GM21423 (cell line): ENCODE measurements around the gene SIGLEC1.

ENCODE experiments used
- ATAC-seq: cut with Tn5 transposase; IDR thresholded peaks from one replicate; pipeline ENCODE4 v1.9.1; 2021; ENCODE audit warnings: mild to moderate bottlenecking, moderate library complexity; ENCODE audit not compliant: unreplicated experiment

Gene SIGLEC1

DNA sequence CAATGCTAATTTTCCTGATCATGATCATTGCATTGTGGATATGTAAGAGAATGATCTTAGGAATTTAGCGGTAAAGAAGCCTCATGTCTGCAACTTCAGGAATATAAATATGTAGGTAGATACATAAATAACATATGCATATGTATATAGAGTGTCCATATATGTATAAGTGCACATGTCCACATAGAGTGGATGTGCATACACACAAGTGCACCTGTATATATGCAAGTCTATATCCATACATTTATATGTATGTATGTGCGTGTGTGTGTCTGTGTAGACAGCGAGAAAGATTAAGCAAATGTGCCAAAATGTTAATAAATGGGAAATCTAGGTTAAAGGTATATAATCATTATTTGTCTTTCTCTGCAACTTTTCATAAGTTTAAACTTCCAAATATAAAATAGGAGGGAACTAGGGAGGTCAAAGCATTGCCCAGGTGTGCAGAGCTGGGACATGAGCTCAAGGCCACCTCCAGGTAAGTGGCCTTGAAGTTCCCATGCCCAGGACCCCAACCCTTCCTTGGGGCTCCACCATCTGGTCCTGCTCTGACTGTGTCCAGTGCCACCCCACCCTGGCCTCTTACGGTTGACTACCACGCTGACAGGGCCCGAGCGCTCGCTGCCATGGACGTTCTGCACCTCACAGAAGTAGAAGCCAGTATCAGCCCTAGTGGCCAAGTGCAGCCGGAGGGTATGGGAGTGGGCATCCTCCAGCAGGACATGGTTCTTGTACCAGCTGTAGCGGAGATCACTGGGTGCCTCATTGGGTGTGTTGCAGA is 9.6 kb downstream of the SIGLEC1 start:
- ATAC-seq: no peak

GRCh38 chr20:3701061-3701998 is 11.1 kb downstream of the SIGLEC1 start:
- ATAC-seq: no peak

DNA sequence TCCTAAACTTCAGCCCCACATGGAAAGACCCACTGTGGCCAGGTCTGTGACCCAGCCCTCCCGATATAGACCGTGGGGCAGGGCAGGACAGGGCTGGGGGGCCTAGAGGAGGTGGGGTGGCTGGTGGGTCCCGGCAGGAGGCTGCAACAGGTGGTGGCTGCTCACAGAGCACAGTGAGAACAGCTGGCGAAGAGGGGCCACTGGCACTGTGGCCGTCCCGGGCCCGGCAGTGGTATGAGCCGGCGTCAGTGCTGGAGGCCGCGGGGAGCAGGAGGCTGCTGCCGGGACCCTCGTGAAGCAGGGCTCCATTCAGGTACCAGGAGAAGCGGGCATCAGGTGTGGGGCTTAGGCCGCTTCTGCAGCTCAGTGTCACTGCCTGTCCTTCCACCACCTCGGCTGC is 13.4 kb downstream of the SIGLEC1 start:
- no peak for ATAC-seq

GRCh38 chr20:3698591-3699001 is 13.8 kb downstream of the SIGLEC1 start:
- no peak for ATAC-seq

DNA sequence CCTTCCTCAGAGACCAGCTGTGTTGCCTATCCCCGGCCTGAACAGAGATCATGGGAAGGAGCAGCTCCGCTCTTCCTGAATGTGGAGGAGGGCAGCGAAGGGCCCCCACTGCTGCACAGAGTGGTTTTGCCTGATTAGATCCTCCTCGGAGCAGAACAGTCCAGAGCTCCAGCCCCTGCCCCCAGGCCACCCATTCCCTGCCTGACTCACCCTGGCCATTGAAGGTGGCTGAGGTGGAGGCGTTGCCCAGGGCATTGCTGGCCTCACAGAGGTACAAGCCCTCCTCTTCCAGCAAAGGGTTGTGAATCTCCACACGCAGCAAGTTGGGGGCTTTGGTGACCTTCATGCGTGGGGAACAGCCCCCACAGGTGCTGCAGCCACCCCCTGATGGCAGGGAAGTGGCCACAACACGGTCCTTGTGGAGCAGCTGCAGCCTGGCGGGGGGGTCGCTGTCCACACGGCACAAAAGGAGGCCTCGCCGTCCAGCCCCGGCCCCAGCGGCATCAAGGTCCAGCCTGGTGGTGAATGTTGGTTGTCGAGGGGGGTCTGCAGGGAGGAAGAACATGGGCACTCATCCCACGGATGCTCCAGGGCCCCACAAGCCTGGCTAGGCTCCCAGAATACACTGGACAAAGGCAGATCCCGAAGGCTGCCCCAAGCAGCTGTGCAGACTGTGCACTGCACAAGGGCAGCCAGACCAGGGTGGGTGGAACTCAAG is 14.7 kb downstream of the SIGLEC1 start:
- no peak for ATAC-seq

DNA sequence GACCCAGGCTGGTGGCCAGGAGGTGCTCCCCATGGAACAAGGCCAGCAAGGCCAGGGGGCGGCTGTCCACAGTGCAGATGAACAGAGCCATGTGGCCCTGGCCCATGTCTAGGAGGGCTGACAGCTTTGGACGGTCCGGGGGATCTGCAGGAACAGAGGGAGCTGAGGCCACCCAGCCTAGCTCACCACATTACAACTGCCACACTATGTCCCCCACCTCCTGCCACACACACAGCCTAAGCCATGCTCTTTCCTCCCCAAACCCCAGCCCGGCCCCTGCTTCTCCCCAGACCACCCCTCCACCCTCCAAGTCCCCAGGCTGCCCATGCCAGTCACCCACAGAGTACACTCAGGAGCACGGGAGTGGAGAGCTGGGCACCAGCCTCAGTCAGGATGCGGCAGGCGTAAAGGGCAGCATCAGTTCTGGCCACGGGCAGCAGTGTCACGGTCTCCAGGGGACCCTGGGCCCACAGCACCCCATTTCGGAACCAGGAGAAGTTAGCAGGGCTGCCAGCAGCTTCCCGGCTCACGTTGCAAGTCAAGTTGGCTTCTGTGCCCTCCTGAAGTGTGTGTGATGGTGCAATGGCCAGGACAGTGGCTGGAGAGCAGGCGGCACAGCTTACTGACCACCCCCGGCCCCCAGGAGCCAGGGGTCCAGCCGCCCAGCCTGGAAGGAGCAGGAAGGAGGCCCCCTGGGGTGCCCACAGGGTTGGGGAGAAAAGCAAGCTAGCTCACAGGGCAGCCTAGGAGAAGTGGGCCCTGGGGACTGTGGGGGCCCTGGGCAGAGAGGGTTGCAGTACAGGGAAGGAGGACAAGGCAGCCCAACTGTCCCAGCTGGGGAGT is 15.4 kb downstream of the SIGLEC1 start:
- ATAC-seq: no peak

DNA sequence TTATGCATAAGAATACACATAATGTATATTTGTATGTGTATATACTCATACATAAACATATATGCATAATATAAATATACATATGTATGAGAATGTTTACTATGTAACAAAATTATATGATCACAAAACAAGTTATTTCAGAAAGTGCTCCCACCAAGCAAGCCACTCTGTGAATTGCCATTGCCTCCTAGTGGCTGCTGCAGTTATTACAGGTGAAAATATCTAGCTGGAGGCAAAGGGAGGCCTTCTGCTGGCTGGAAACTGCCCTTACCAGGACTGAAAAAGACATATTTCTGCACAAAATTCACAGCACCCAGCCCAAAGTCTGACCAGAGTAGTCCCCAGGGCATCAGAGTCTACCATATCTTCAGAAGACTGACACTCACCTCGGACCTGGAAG is 16.2 kb downstream of the SIGLEC1 start:
- ATAC-seq: no peak

DNA sequence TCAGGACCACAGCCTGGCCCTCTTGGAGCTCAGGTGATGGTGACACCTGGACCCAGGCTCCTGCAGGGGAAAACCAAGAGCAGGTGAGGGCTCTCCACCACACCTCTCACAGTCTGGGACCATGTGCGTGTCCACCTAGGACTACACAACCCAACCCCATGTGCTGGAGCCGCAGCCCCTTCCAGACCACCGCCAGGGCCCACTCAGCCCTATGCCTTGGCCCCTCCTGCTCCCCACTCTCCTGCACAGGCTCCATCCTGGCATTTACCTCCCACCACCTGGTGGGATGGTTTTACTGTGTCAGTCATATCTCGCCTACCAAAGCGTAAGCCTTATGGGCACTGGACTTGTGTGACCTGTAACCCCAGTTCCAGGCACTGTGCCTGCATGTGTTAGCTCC is 17.5 kb downstream of the SIGLEC1 start:
- ATAC-seq: no peak

DNA sequence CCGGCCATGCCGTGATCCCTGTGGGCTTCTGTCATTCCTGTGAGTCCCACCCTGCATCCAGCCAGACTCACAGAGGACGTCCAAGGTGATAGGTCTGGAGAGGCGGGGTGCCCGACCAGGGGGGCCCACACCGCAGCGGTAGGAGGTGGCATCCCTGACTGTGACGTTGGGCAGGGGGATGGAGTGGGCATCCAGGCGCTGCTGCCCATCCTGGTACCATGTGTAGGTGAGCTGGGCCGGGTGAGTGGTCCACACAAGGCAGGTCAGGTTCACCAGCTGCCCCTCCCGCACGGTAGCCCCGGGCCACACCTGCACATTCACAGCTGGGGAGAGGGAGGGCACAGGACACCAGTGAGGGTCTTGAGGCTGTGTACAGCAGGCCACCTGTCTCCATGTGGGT is 19.0 kb downstream of the SIGLEC1 start:
- ATAC-seq: no peak

DNA sequence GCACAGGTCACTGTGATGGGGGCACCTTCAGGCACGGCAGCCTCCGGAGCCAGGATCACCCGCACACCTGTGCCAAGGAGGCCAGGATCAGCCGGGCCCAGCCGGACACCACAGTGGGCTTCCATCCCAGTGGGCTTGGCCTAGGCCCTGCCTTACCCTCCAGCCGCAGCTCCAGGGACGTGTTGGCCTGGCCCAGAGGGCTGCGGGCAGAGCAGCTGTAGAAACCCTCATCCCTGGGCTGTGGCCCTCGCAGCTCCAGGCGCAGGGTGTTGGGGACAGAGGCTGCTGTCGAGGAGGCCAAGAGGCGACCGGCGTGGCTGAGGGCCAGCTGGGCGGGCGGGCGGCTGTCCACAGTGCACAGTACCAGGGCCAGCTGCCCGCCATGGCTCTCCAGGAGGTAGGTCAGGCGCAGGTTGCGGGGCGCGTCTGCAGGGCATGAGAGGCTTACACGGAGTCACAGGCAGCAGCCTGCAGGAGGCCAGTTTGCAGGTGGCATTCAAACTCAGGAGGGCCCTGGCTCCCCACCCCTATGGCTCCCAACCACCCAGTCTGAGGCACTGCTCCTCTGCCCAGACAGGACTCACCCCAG is 19.6 kb downstream of the SIGLEC1 start:
- ATAC-seq: no peak

DNA sequence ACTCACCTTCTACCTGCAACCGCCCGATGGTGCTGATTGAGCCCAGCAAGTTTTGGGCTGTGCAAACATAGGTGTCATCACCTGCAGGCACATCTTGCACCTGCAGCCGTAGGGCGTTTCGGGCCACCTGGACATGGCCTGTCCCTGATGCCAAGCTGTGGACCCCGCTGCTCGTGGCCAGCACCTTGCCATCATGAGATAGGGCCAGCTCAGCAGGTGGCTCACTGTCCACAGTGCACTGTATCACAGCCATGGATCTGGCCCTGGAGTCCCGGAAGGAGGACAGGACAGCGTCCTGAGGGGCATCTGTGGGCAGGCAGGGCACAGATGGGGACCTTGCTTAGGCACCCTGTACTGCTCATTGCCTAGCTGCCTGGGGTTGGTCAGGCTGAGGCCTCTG is 20.5 kb downstream of the SIGLEC1 start:
- no peak for ATAC-seq

GRCh38 chr20:3691306-3691705 is 21.1 kb downstream of the SIGLEC1 start:
- no peak for ATAC-seq

GRCh38 chr20:3690413-3690812 is 22.0 kb downstream of the SIGLEC1 start:
- no peak for ATAC-seq

DNA sequence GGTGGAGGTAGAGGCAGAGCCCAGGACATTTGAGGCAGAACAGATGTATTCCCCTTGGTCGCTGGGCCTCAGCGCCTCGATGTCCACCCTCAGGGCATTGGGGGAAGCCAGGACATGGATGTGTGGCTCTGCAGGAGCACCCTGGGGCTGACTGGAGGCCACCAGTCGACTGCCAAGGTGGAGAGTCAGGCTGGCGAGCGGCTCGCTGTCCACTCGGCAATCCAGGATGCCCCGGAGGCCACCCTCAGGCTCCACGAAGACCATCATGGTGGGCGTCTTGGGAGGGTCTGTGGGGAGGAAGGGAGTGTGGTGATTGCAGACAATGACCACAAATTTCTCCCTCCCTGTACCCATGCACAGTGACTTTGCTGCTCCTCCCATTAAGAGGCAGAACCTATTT is 22.4 kb downstream of the SIGLEC1 start:
- ATAC-seq: no peak

DNA sequence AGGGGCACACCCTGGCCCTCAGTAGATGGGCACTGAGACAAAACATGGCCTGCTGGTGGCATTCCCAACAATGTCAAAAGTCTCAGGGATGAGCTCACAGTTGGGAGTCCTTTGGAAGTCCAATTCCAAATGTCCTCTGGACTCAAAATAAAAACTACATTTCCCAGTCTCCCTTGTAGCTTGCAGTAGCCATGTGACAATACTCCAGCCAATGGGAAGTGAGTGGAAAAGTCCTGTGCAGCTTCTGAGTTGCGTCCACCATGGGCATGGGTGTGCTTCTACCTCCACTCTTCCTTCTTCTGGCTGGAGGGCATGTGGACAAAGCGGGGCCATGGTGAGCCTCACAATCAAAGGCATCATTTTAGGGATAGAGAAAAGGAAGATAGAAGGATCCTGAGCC is 24.7 kb downstream of the SIGLEC1 start:
- no peak for ATAC-seq

DNA sequence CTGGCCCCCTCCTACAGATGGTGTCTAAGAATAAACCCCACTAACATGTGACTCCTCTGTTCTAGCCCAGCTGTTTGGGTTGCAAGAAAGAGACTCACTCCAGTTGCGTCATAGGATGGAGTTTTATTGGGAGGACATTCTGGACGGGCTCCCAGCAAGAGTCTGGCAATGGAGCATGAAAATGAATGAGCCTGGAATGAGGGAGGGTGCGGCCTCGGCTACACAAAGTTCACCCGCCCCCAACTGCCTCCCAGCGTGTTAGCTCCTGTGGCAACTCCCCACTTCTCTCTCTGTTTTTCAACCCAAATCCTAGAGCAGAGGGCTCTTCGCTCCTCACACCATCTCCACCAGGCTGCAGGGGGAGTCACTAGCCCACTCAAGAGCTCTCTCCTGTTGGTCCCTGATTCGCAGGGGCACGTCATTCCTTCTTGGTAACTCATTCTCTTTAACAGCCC is 25.5 kb downstream of the SIGLEC1 start:
- ATAC-seq: no peak

GRCh38 chr20:3686421-3686820 is 26.0 kb downstream of the SIGLEC1 start:
- ATAC-seq: no peak

DNA sequence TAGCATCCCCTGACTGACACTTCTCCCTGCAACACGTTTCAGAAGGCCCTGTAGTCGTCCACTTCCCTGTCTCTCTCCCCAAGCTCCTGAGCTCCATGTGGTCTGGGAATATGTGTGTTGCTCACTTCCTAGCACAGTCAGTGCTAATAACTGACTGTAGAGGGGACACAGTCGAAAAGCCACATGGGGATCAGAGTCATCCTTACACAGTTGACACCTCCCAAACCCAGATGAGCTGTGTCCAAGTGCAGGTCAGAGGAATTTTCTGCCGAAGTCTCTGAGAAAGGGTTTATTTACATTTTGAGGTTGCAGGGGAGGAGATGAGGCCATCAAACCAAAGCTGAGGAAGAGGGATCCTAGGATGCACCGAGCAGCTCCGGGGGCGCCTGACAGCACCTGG is 27.1 kb downstream of the SIGLEC1 start:
- ATAC-seq: no peak

- ATAC-seq: no peak
These were observed 30.2 kb downstream of the SIGLEC1 start, which contains the start of gene ADAM33 for GRCh38 chr20:3681931-3682781. Gene ADAM33 (minus strand): TSS chr20:3682010. CDS start chr20:3682004, 6 bp downstream.
